SH-SY5Y (cell line): ENCODE results near the gene TBC1D12.

Experiments used
- GATA2 ChIP-seq: IDR thresholded peaks from 2 replicates; pipeline ENCODE4 v1.6.1; 2011; ENCODE audit warnings: mild to moderate bottlenecking, low read depth, low read length
- GATA3 ChIP-seq: IDR thresholded peaks from 2 replicates; pipeline ENCODE4 v1.6.1; 2011; ENCODE audit warnings: low read depth, mild to moderate bottlenecking, low read length, moderate library complexity

DNA sequence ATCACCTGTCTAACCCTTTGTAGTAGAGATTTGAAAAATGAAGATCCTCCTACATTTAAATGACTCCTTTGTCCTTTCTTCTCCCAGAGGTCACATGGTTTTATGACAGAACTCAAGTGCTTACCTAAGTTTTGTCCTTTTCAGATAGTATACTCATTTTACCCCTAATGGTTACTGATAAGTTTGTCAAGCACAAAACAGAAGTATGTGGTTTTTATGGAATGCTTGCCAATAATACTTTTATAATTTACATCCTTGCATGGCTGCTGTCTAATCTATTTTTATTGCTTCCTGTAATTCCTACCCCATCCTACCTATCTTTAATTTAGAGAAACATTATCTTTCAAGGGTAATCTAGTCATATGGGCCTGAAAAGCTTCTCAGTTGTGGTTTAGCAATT, 180.8 kb downstream of the TBC1D12 start:
- TF ChIP-seq GATA2 (no peak), GATA3 (no peak)
